Coronary artery (tissue), 2 donors: ENCODE results near the gene CRYGN.

Source experiments
- DNase-seq: peaks from one replicate; pipeline ENCODE4 v3.0.0-alpha.2; 2017; ENCODE audit warnings: low spot score
- H3K27ac ChIP-seq, 2 donors: fragments of 200-600 bp; sonication (generic); one replicate each; pipeline ENCODE4 v1.5.1; 2016 to 2019
- H3K4me3 ChIP-seq: fragments of 200-600 bp; sonication (generic); 2 replicates; pipeline ENCODE4 v1.5.1; 2016; ENCODE audit warnings: mild to moderate bottlenecking, moderate library complexity
- TF ChIP-seq, protein P1 (sequence below): fragments of 200-600 bp; sonication (generic); IDR thresholded peaks from one replicate; pipeline ENCODE4 v1.5.1; 2019; ENCODE audit warnings: antibody characterized with exemption

Gene CRYGN

GRCh38 chr7:151426441-151426903, 13.5 kb downstream of the CRYGN start:
- H3K27ac ChIP-seq = peak overlapping the region; percentile 56 to 71
- peak overlapping the region; percentile 32 for H3K4me3 ChIP-seq
- peak; percentile 90 for DNase-seq
- TF ChIP-seq, protein P1, sequence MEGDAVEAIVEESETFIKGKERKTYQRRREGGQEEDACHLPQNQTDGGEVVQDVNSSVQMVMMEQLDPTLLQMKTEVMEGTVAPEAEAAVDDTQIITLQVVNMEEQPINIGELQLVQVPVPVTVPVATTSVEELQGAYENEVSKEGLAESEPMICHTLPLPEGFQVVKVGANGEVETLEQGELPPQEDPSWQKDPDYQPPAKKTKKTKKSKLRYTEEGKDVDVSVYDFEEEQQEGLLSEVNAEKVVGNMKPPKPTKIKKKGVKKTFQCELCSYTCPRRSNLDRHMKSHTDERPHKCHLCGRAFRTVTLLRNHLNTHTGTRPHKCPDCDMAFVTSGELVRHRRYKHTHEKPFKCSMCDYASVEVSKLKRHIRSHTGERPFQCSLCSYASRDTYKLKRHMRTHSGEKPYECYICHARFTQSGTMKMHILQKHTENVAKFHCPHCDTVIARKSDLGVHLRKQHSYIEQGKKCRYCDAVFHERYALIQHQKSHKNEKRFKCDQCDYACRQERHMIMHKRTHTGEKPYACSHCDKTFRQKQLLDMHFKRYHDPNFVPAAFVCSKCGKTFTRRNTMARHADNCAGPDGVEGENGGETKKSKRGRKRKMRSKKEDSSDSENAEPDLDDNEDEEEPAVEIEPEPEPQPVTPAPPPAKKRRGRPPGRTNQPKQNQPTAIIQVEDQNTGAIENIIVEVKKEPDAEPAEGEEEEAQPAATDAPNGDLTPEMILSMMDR = no peak

DNA sequence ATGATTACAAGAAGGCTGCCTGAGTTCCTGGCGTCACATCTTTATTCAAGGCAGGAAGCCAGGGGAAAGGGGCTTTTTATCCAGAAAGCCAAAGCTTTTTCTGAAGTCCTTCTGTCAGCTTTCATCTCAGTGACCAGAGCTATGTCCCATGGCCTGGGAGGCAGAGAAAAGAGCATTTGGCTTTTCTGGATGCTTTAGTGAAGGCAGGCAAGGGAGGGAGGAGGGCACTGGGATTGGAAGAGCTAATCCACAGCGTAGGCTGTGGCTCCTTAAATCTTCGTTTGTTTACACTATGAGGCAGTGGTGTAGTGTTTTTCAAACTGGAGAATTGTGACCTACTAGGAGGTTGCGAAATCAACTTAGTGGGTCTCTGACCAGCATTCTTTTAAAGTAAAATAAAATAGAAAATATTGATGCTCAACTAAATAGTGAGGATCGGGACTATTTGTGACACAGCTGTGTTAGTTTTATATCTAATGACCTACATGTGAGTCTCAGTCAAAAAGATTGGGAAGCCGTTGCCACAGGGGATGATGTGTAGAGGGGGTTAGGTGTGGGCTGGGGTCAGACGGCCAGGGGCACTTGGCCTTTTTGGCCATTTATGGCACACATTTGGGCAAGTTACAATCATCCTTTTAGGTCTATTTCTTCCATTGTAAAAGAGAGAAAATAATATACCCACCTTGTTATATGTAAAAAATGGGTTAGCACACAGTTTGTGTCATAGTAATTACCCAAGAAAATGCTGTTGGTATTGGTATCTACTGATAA, 14.1 kb downstream of the CRYGN start:
- DNase-seq = no peak
- Histone ChIP-seq H3K4me3 (peak overlapping the region; percentile 32), H3K27ac (peak overlapping the region; percentile 56 to 71)
- TF ChIP-seq, protein P1 = no peak

GRCh38 chr7:151424799-151425198, 15.1 kb downstream of the CRYGN start:
- TF ChIP-seq, protein P1 = no peak
- Histone ChIP-seq H3K27ac (no peak overlapping the region), H3K4me3 (no peak overlapping the region)
- DNase-seq = no peak

DNA sequence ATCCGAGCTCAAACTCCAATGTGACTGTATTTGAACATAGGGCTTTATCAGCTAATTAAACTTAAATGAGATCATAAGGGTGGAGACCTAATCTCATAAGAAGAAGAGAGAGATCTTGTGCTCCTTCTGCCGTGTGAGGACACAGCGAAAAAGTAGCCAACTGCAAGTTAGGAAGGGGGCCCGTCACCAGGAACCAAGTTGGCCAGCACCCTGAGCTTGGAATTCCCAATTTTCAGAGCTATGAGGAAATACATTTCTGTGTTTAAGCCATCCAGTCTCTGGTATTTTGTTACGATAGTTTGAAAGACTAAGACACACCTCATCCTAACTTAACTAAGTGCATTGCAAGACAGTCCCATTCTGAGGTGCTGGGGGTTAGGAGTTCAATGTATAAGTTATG, 16.0 kb downstream of the CRYGN start:
- TF ChIP-seq, protein P1 = no peak
- no peak for DNase-seq

GRCh38 chr7:151423226-151423625, 16.7 kb downstream of the CRYGN start:
- Histone ChIP-seq H3K4me3 (no peak overlapping the region), H3K27ac (no peak overlapping the region)
- TF ChIP-seq, protein P1 = no peak
- DNase-seq = no peak

More for the DNA sequence above, 16.0 kb downstream of the CRYGN start:
- no peak overlapping the region for H3K4me3 ChIP-seq
- H3K27ac ChIP-seq = no peak overlapping the region

- no peak overlapping the region for H3K4me3 ChIP-seq
- TF ChIP-seq, protein P1 = no peak
- H3K27ac ChIP-seq = no peak overlapping the region
- DNase-seq = no peak
Measured at GRCh38 chr7:151422212-151422611, 17.7 kb downstream of the CRYGN start.

GRCh38 chr7:151420144-151420543, 19.8 kb downstream of the CRYGN start:
- TF ChIP-seq, protein P1 = no peak
- no peak for DNase-seq
- no peak overlapping the region for H3K4me3 ChIP-seq
- H3K27ac ChIP-seq = no peak overlapping the region
